ENCODE data around the gene NOS1AP.

The NOS1AP gene

GRCh38 chr1:162250004-162250730 lies 180.7 kb downstream of the NOS1AP start:
- Histone ChIP-seq H3K4me3 (ENCODE audit: low read depth, low read length) (no peak overlapping the region), H3K36me3 (replicated peaks) (no peaks in the 10 kb centered on the region), H3K27ac (no peak overlapping the region), H3K27me3 (replicated peaks) (no peaks in the 10 kb centered on the region)
- no peak for TF ChIP-seq CTCF (IDR thresholded peaks at IDR 0.05; ENCODE audit: low read depth, low read length, missing control alignments)
- in situ Hi-C loops (cut with HindIII; ENCODE audit: low pct_ligation_motif_present, low sequenced_read_pairs), result no loop called here
- DNase-seq, result no peak

GRCh38 chr1:162251102-162251501 lies 181.6 kb downstream of the NOS1AP start:
- no peak for DNase-seq

GRCh38 chr1:162252214-162252613 lies 182.7 kb downstream of the NOS1AP start:
- Histone ChIP-seq H3K27me3 (replicated peaks) (no peaks in the 10 kb centered on the region), H3K4me3 (ENCODE audit: low read depth, low read length) (no peak overlapping the region), H3K36me3 (replicated peaks) (no peaks in the 10 kb centered on the region), H3K27ac (no peak overlapping the region)
- no peak for TF ChIP-seq CTCF (IDR thresholded peaks at IDR 0.05; ENCODE audit: low read depth, low read length, missing control alignments)
- DNase-seq, result no peak
- in situ Hi-C loops (cut with HindIII; ENCODE audit: low pct_ligation_motif_present, low sequenced_read_pairs), result no loop called here

More at GRCh38 chr1:162251102-162251501, 181.6 kb downstream of the NOS1AP start:
- in situ Hi-C loops (cut with HindIII; ENCODE audit: low pct_ligation_motif_present, low sequenced_read_pairs), result no loop called here
- Histone ChIP-seq H3K4me3 (ENCODE audit: low read depth, low read length) (no peak overlapping the region), H3K27ac (no peak overlapping the region), H3K36me3 (replicated peaks) (no peaks in the 10 kb centered on the region), H3K27me3 (replicated peaks) (no peaks in the 10 kb centered on the region)
- no peak for TF ChIP-seq CTCF (IDR thresholded peaks at IDR 0.05; ENCODE audit: low read depth, low read length, missing control alignments)

GRCh38 chr1:162253790-162254189 lies 184.3 kb downstream of the NOS1AP start:
- TF ChIP-seq CTCF (IDR thresholded peaks at IDR 0.05; ENCODE audit: low read depth, low read length, missing control alignments), result no peak
- no peaks in the 10 kb centered on the region for H3K36me3 ChIP-seq (replicated peaks)
- no peak overlapping the region for H3K4me3 ChIP-seq (ENCODE audit: low read depth, low read length)
- in situ Hi-C loops (cut with HindIII; ENCODE audit: low pct_ligation_motif_present, low sequenced_read_pairs), result no loop called here
- no peaks in the 10 kb centered on the region for H3K27me3 ChIP-seq (replicated peaks)
- no peak for DNase-seq
- no peak overlapping the region for H3K27ac ChIP-seq

GRCh38 chr1:162256287-162256686 lies 186.8 kb downstream of the NOS1AP start:
- TF ChIP-seq CTCF (IDR thresholded peaks at IDR 0.05; ENCODE audit: low read depth, low read length, missing control alignments), result no peak
- no peak for DNase-seq

GRCh38 chr1:162258394-162258793 lies 188.9 kb downstream of the NOS1AP start:
- in situ Hi-C loops (cut with HindIII; ENCODE audit: low pct_ligation_motif_present, low sequenced_read_pairs), result no loop called here
- Histone ChIP-seq H3K36me3 (replicated peaks) (no peaks in the 10 kb centered on the region), H3K27me3 (replicated peaks) (no peaks in the 10 kb centered on the region), H3K27ac (no peak overlapping the region), H3K4me3 (ENCODE audit: low read depth, low read length) (no peak overlapping the region)
- no peak for TF ChIP-seq CTCF (IDR thresholded peaks at IDR 0.05; ENCODE audit: low read depth, low read length, missing control alignments)
- no peak for DNase-seq

More at GRCh38 chr1:162256287-162256686, 186.8 kb downstream of the NOS1AP start:
- Histone ChIP-seq H3K4me3 (ENCODE audit: low read depth, low read length) (no peak overlapping the region), H3K27me3 (replicated peaks) (no peaks in the 10 kb centered on the region), H3K27ac (no peak overlapping the region), H3K36me3 (replicated peaks) (no peaks in the 10 kb centered on the region)
- in situ Hi-C loops (cut with HindIII; ENCODE audit: low pct_ligation_motif_present, low sequenced_read_pairs), result no loop called here
